ENCODE data around the gene UGT1A1.

- TF ChIP-seq GATA3 (IDR thresholded peaks at IDR 0.05; ENCODE audit: low read depth, low read length) (no peak), GATA2 (IDR thresholded peaks at IDR 0.05; ENCODE audit: low read depth, low read length) (no peak)
Observed at GRCh38 chr2:233811087-233811486, 51.0 kb downstream of the UGT1A1 start.
